HG03025 (cell line): Measurements from ENCODE around the gene NKTR.

Source experiments
- ATAC-seq: cut with Tn5 transposase; IDR thresholded peaks from one replicate; pipeline ENCODE4 v1.9.1; 2021; ENCODE audit warnings: mild to moderate bottlenecking, moderate library complexity; ENCODE audit not compliant: unreplicated experiment, low FRiP score

The NKTR gene

DNA sequence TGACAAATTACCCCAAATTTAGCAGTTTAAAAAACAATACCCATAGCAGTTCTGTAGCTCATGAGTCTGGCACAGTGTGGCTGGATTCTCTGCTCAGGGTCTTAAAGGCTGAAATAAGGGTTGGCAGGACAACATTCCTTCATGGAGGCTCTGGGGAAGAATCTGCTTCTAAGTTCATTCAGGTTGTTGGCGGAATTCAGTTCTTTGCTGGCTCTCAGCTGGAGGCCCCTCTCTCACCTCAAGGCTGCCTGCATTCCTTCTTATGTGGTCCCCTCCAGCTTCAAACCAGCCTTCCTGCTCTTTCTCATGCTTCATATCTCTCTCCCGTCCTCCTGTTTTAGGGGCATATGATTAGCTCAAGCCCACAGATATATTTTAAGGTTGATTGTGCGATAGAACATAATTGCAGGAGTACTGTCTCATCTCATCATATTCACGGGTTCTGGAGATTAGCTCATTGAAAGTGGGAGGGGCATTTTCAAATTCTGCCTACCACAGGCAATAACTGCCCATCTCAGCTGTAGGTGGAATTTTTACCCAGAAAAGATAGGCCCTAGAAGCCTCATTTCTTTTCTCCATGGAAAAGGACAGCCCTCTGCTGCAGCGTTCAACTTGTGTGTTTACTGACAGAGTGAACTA lies 47.5 kb downstream of the NKTR start:
- no peak for ATAC-seq

DNA sequence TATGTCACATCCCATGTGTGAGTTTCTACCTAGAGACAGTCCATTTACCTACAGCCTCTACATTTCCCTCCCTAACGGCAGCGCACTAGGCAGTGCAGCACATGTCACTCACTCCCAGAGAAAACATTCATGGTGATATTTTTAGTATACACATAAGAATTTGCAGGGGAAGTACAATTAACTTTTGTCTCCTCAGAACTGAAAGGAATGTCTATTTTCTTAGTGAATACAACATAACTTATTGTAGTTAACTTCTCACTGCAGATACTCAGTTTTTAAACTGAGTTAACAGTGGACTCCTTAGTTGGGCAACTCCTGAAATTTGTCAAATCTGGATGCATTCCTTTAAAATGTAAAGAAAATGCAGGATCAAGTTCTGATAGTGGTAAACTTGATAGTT lies 48.5 kb downstream of the NKTR start:
- ATAC-seq = no peak

DNA sequence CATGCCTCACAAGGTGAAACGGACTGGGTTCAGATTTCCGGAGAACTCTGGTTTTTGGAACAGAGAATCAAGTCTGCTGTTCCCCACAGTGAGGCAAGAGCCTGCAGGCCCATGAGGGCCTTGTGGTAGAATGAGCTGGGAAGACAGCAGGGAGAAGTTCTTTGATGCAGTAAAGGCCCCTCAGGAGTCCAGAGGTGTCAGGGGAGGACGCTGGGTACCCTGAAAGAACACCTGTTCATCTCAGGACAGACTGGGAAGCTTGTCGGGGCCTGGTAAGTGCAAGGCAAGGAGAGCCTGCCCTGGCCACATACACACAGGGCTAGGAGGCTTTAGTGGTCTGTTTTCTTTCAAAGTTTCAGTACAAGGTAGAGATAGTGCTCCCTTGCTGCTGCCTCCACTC lies 49.3 kb downstream of the NKTR start:
- no peak for ATAC-seq

DNA sequence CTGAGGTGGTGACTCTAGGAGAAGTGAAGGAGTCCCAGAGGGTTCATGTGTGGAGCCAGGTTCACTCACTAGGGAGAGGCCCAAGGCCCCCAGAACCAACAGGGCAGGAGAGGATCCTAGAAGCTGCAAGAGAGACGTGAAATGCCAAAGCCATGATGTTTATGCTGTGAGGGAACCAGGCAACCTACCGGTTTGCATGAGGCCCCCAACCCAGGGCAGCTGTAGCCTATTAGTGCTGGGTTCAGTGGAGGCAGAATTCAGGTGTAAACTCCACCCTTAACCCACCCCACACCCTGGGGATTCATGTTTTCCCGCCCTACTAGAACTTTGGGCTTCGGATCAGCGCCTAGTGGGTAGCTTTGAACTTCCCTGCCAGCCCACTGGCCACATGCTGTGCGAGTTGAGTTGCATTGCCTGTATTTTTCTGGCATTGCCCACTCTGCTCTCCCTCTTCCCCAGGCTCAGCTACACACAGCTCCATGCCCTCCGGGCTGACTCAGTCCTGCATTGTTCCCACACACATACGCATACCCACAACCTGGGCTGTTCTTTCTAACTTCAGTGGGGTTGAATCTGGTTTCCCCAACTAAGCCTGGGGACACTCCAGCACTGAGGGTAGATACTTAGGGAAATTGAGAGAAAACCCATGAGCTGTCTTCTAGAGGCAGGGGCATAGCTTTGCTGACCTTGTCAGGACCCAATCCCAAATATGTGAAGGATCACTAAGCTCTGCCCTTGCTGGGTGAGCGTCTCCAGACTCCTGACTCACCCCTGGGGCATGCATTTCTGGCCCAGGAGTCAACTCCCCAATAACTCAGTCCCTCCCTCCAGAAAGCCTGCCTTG lies 51.0 kb downstream of the NKTR start:
- ATAC-seq = no peak

DNA sequence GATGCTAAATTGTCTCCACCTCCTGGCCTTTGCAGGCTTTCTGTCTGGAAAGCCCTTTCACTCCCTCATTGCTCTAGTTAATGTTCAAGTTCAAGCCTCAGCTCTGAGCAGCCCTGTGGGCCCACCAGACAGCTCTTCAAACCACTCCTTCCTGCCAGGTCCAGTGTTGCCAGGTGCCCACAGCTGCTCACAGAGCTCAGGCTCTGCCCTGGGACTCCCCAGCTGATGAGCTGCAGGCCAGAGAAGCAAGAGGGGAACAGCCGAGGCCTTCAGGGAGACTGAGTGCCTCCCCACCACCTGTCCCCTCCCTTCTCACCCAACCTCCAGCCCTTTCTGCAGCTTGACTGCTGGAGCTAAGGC lies 51.7 kb downstream of the NKTR start:
- no peak for ATAC-seq

DNA sequence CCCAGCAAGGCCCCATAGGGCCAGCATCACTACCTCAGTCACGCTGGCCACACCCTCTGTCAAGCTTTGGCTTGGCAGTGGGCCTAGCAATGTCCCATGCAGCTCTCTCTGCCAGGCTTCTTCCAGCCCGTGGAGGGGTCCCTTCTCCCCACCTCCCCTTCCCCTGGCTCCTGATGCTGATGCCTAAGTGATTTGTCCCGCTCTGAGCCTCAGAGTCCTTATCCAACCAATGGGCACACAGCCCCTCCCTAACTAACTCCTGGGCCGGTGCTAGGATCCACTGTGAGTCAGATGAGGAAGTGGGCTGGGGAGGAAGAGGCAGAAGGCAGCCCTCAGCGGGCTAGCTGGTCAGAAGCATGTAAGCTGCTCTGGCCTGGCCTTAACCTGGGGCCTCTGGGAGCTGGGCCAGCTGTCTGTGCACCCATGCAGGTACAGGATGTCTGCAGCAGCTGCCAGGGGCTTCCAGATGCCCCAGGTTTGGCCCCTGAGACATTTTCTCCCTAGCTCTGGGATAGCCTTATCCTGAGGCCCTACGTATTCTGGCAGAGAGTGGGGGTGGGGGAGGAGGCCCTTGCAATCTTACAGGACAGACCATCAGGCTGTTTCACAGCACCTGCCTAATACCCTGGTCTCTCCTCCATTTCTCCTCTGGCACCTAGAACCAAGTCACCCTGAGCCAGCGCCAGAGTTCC lies 52.3 kb downstream of the NKTR start:
- ATAC-seq = peak; percentile 42

DNA sequence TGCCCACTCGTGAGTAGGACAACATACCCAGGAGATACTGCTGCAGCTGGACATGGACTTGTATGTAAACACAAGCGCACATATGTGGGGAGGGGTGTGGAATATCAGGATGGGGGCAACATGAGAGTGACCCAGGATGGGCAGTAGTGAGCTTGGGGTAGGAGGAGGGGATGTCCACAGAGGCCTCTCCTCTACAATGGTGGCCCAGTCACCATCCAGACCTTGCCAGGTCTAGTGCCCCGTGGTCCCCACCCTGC lies 52.7 kb downstream of the NKTR start:
- no peak for ATAC-seq

DNA sequence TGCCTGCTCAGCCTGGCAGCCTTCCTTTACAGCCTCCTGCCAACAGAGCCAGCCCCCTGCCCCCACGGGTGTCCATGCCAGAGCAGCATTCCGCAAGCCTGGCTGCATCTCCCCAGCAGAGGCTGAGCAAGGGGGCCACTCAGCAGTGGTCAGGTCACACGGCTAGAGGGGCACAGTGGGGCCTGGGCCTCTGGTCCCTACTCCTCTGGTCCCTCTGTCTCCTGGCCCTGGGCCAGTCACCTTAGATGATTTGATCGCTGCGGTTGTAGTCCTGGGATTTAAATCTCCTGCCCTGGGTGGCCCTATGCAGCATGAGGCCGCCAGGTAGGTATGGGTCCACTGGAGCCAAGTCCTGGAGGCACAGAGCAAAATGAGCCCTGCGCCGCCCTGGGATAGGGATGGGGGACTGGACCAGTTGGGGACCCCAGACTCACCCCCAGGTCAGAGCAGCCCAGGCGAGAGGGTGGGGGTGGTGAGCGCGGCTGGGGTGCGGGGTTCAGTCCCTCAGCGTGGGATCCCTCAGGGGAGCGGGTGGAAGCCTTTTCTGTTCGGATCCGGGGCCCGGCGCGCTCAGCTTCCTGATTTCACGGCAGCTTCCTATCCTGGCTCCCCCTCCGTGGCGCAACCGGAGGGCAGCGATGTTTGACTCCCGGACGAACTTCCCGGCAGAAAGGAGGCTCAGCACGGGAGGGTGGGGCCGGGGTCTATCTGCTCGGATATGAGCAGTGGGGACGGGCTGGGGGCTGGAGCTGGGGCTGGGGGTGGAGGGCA lies 53.3 kb downstream of the NKTR start, which contains the start of gene ZBTB47:
Gene ZBTB47, plus strand, starts transcription at position 138 of the 771 bp plus-strand sequence. CDS start 4,659 bp downstream, outside the sequence.
- no peak for ATAC-seq

DNA sequence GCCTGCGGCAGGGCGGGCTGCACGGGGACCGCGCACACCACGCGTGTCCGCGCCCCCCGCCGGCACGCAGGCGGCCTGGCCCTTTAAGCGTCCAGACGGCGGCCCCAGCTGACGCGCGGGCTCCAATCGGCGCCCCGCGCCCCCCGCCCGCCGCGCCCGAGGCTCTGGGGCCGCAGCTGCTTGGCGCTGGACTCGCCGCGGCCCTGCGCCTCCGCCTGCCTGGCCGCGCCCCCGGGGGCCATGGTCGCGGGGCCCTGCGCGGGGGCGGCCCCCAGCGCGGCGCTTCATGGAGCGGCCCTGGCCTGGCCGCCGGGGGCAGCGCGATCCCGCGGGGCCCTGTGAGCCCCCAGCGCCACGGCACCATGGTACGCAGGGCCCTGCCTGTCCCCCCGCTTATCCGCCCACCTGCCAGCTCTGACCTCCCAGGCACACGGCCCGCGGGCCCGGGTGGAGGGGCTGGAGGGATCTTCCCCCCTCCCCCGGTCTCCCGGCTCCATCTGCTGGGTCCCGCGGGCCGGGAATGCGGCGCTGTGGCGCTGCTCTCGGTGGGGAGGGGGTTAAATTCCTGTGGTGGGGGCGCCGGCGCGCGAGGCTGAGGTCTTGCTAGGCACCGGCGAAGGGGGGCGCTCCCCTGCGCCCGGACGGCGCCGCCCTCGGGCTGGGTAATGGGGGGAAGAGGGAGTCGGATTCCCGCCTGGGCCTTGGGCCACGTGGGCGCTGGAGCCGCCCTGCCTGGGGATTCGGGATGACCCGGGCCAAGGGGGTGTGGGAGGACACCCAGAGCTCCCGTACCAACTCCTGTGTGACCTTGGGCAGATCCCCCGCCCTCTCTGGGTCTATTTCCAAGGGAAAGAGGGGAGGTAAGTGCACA lies 54.1 kb downstream of the NKTR start:
- ATAC-seq = no peak

DNA sequence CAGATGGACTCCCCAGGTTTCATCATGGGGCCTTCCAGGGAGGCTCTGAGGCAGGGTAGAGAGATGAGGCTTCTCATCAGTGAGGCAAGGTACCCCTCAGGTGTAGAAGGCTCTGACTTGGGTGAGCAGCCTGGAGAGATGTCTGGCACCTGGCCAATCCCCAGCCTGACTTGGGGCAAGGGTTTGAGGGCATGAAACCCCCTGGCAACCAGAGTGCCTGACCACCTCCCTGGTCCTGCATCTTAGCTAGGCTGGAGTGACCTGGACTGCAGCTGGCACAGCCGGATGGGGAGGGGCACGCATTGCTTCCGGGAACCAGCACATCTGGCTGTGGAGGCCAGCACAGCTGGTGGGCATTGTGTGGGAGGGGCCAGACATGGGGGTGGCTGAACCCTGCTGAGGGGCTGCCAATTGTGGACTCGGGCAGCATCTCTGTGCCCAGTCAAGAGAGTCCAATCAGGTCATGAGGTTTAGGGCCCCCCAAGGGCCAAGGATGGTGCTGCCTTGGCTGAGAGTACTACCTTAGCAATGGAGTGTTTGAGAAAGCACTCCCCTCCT lies 54.9 kb downstream of the NKTR start:
- ATAC-seq = no peak

DNA sequence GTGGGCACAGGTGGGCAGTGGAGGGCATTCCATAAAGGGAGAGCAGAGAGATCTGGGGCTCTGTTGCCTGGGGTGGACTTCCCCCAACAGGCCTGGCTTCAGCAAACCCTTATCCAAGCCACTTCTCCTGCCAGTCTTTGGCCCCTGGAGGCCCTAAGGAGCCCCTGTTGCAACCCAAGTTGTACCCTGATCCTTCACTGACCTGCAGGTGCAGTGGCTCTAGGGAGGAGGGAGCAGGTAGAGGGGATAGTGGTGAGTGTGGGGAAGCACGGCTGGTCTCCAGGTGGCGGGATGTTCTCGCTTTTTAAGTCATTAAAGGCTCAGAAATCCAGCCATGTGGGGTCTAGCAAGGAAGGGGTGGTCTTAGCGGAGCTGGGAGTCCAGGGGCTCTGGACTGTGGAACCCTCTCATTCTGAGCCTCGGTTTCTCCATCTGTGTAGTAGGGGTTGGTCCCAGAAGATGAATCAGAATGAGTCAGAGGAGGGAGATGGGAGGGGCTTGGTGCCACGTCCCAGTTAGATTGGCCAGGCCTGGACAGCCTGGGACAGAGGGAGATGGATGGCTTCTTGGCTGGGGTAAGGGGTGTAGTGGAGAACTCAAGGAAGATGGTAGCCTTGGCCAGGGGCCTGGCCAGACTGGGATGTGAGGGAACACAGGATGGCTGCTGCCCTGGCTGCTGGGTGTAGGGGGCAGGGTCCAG lies 55.6 kb downstream of the NKTR start:
- ATAC-seq = no peak

DNA sequence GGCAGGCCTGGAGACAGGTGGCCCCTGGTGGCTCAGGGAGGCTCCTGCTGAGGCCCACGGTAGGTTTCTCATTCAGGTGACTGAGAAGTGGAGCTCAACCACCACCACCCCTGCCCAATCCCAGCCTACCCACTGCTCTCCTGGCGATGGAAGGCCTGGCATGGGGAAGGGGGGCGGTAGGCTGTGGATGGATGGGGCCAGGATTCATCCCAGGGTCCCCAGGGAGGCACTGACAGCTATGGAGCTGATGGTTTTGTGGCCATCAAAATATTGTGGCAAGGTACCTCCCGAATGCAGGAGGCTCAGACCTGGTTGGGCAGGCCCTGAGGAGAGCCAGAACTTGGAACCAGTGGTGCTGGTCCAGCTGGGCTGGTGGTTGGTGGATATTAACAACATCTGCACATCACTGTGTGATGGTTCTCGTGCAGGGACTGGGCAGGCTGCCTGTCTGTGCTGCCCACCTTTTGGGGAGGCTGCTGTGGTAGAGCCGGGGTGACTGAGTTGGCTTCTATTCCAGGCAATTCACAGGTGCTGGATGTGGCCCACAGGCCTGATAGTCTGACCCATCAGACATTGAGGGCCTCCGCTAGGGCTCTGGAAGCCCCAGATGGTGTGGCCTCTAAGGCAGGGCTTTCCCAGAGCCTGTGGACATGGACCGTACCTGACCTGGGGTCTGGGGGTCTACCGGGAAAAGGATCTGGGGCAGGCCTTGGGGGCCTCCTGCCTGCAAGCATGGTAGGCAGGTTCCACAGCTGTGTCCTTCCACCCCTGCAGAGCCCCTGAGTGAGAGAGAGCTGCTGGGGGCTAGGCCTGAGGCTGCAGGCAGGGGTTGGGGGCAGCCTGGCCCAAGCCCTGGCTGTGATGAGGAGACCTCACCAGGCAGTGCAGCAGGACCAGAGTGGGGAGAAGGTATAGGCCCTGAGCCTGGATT lies 56.5 kb downstream of the NKTR start:
- ATAC-seq = no peak

DNA sequence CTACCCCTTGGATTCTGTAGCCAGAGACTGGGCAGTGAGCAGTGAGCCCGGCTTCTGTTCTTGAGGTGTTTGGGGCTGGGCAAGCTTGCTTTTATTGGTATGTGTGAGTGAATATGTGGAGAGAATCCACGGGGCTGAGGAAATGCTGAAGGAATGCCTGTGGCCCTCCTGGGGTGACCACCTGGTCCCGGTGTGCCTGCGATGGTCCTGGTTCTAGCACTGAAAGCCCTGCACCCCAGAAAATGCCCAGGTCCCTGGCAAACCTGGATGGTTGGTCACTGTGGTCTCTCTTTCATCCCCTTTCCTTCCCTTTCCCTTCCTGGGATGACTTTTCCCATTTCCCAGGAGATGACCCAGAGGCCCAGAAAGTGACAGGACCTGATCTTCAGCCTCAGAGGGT lies 57.2 kb downstream of the NKTR start:
- ATAC-seq = no peak

DNA sequence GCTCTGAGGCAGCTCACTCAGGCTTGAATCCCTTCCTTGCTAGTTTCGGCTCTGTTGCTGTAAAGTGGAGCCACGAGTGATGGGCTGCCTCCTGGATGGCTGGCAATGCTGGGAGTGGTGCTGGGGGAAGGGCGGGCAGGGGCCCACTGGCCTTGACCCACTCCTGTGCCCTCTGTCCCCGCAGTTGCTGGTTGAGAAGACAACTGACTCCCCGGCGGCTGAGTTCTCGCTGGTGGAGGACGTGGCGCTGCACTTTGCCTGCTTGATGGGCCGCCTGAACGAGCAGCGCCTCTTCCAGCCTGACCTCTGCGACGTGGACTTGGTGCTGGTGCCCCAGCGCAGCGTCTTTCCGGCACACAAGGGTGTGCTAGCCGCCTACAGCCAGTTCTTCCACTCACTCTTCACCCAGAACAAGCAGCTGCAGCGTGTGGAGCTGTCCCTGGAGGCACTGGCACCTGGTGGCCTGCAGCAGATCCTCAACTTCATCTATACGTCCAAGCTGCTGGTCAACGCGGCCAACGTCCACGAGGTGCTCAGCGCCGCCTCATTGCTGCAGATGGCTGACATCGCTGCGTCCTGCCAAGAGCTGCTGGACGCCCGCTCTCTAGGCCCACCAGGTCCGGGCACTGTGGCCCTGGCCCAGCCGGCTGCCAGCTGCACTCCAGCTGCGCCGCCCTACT lies 57.7 kb downstream of the NKTR start:
- ATAC-seq = no peak

DNA sequence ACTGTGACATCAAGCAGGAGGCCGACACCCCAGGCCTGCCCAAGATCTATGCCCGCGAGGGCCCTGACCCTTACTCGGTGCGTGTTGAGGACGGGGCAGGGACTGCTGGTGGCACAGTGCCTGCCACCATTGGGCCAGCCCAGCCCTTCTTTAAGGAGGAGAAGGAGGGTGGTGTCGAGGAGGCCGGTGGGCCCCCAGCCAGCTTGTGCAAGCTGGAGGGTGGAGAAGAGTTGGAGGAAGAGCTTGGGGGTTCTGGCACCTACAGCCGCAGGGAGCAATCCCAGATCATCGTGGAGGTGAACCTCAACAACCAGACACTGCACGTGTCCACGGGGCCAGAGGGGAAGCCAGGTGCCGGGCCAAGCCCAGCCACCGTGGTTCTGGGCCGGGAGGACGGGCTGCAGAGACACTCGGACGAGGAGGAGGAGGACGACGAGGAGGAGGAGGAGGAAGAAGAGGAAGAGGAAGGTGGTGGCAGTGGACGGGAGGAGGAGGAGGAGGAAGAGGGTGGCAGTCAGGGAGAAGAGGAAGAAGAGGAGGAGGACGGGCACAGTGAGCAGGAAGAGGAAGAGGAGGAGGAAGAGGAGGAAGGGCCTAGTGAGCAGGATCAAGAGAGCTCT lies 58.4 kb downstream of the NKTR start:
- no peak for ATAC-seq

DNA sequence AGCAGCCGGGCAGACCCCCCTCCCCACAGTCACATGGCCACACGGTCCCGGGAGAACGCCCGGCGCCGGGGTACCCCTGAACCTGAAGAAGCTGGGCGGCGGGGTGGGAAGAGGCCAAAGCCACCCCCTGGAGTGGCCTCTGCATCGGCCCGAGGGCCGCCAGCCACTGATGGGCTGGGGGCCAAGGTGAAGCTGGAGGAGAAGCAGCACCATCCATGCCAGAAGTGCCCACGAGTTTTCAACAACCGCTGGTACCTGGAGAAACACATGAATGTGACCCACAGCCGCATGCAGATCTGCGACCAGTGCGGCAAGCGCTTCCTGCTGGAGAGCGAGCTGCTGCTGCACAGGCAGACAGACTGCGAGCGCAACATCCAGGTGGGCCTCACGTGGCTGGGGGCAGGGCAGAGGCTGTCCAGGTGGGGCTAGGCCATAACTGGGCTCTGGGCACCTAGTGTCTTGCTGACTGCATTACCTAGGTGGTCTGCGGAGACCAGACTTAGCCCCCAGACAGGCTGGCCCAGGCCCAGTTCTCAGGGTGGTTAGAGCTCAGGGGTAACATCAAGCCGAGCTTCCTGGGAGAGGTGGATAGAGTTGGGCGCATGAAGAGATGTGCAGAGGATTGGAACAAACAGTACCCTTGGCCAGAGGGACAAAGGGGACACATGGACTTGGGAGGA lies 59.1 kb downstream of the NKTR start:
- ATAC-seq = no peak
